ENCODE data around the gene VMAC.

The VMAC gene

DNA sequence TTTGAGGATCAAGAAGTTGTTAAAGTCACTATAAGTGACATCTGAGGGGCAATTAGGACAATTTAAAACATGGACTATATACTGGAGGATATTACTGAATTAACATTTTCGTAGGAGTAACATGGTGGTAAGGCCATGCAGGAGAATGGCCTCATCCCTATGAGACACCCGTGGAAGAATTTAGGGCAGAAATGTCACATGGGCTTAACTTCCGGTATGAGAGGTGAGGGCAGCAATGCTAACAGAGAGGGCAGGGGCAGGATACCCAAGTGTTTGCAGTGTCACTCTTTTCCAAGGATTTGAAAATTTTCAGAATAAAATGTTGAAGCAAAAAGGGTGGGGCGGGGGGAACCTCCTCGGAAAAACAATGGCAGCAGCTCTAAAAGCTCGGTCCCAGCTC is 49.6 kb downstream of the VMAC start:
- TF ChIP-seq, protein P1, sequence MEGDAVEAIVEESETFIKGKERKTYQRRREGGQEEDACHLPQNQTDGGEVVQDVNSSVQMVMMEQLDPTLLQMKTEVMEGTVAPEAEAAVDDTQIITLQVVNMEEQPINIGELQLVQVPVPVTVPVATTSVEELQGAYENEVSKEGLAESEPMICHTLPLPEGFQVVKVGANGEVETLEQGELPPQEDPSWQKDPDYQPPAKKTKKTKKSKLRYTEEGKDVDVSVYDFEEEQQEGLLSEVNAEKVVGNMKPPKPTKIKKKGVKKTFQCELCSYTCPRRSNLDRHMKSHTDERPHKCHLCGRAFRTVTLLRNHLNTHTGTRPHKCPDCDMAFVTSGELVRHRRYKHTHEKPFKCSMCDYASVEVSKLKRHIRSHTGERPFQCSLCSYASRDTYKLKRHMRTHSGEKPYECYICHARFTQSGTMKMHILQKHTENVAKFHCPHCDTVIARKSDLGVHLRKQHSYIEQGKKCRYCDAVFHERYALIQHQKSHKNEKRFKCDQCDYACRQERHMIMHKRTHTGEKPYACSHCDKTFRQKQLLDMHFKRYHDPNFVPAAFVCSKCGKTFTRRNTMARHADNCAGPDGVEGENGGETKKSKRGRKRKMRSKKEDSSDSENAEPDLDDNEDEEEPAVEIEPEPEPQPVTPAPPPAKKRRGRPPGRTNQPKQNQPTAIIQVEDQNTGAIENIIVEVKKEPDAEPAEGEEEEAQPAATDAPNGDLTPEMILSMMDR (IDR thresholded peaks at IDR 0.05; ENCODE audit: low read depth, low read length): no peak
- peak overlapping the region; percentile 24 for H3K4me3 ChIP-seq (ENCODE audit: low read depth, low read length)

DNA sequence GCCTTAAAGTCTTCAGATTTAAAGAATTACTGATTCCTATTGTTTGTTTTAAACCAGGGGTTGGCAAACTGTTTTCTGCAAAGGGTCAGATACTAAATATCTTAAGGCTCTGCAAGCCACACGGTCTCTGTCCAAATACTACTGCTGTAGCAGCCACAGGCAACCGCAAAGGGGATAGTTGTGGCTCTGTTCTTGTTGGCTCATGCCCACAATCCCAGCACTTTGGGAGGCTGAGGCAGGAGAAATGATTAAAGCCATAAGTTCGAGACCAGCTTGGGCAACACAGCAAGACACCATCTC is 50.9 kb downstream of the VMAC start:
- TF ChIP-seq, protein P1 (IDR thresholded peaks at IDR 0.05; ENCODE audit: low read depth, low read length): no peak

DNA sequence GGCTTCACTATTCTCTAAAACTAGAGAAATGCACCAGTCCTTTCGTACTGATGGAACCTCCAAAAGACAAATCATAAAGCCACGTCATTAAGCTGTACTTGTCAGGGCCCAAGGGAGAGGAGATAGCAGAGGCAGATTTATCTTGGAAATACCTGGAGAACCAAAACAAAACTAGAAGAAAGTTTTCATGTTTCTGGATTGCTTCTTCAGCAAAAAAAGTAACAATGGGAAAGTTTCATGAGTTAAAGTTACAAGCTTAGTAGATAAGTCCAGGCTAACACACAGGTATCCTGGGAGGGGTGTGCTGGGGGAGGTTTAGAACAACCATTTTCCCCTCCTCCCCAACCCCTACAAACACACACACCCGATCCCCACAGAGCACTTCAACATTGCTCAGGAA is 51.7 kb downstream of the VMAC start:
- TF ChIP-seq, protein P1 (IDR thresholded peaks at IDR 0.05; ENCODE audit: low read depth, low read length): no peak
- no peak overlapping the region for H3K4me3 ChIP-seq (ENCODE audit: low read depth, low read length)

More for the DNA sequence above, 50.9 kb downstream of the VMAC start:
- no peak overlapping the region for H3K4me3 ChIP-seq (ENCODE audit: low read depth, low read length)

DNA sequence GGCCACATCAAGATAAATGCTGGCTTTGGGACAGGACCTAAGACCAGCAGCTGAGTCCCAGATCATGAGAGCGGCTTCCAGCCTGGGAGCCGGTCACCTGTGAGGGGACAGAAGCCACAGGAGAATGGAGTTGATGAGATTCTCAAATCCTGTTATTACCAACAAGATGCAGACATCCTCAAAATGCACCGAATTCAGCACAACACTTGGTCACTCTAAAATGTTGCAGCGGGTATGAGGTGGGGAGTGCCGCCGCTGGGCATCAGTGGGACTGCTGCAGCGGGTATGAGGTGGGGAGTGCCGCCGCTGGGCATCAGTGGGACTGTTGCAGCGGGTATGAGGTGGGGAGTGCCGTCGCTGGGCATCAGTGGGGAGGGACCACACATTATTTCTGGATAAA is 52.1 kb downstream of the VMAC start:
- TF ChIP-seq, protein P1 (IDR thresholded peaks at IDR 0.05; ENCODE audit: low read depth, low read length): no peak
- H3K4me3 ChIP-seq (ENCODE audit: low read depth, low read length): no peak overlapping the region

DNA sequence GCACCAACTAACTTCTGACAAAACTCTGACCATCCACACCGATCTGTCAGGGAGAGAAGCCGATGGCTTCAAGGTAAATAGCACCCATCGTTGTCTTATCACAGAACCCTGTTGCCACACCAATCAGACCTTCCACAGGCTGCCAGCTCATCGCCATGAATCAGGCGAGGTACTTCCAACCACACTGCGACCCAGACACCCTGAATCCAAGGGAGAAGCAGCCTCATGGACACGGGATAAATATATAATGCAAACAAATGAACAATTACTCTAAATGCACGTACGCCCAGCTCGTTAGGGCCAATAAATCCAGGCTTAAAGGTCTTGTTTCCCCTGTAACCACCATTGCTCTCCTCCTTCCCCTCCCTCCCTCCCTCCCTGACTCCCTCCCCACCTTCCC is 52.5 kb downstream of the VMAC start:
- no peak overlapping the region for H3K4me3 ChIP-seq (ENCODE audit: low read depth, low read length)
- TF ChIP-seq, protein P1 (IDR thresholded peaks at IDR 0.05; ENCODE audit: low read depth, low read length): no peak

DNA sequence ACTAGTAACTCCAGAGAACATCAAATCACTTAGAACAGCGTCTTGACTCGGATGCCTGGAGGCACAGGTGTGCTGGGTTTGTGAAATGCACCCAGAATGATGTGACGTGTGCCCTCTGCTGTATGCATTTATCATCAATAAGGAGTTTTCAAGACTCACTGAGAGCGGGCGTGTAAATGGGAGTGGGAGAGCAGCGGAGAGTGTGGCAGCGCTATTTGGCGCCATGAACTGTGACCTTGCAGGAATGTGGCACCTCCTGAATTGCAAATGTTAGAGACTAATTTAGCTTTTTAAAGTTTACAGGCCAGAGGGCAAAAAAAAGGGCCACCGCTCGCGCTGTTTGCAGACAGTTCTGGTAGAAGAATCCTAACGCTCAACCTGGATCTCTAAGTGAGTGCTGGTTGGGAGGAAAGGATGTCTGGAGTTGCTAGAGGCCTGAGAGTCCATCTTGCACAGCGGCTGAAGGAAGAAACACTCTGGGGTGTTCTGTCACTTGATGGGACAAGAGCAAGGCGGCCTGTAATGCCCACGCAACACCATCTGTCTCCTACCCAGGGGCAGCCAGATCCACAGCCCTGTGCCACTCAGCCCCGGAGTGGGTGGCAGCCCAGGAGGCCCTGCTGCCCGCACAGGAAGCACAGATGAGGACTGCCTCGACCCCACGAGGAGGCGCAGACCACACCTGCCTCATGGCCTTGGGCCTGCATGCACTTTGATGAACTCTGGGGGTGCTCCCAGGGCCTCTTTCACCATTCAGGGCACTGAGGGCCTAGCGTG is 53.6 kb downstream of the VMAC start:
- H3K4me3 ChIP-seq (ENCODE audit: low read depth, low read length): no peak overlapping the region
- TF ChIP-seq, protein P1 (IDR thresholded peaks at IDR 0.05; ENCODE audit: low read depth, low read length): no peak

DNA sequence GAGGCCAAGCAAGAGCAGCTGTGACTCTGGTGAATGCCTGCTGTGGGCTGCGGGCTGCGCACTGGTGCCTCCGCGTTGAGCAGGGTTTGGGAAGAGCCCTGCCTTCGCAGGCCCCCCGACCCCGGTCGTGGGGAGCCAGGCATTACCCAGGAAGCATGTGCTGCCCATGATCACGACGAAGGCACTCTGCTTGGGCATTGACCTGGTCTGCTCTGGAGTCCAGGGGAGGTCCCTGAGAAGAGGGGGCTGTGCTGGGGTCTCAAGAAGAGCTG is 54.1 kb downstream of the VMAC start:
- H3K4me3 ChIP-seq (ENCODE audit: low read depth, low read length): no peak overlapping the region
- TF ChIP-seq, protein P1 (IDR thresholded peaks at IDR 0.05; ENCODE audit: low read depth, low read length): no peak

All from WI38 (cell line).